ENCODE results near the gene LHFPL2.

The LHFPL2 gene

DNA sequence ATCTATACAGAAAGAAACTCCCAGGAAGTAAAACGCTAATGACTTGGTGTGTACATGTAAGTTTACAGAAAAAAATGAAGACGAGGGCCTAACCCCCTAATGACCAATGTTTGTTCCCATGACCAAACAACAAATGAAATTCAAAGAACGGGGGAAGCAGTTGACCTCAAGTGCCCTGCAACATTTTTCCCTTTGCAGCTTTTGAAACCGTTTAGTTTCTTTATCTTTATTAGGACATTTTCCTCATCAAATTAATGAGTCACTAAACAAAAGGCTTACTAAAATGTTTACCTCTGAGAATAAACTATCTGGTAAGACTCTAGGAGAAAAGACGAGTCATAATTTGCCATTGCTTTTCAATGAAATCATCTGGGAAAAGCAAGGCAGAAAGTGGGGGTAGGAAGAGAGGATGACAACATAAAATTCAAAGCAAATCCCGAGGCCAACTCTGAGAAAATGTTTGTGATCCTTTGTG, 57.4 kb downstream of the LHFPL2 start:
- no peak overlapping the region for H3K4me3 ChIP-seq (ENCODE audit: low read depth, low read length)

DNA sequence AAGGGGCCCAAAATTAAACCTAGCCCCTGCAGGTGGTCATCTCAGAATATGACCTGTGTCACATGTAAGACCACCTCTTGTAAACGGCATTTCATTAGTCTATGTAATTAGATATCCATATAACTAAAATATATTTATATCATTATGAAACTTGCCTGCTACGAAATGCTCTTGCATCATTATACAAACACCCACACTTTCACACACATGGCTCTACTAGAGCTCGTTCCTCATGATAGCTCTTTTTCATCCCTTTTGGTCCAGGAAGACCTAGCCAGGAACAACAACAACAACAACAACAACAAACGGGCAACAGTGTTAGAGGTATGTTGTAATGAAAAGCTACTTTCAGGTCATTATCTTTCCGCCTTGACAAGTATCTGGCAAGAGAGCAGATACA, 58.6 kb downstream of the LHFPL2 start:
- no peak for DNase-seq (ENCODE audit: low read depth)
- H3K4me3 ChIP-seq (ENCODE audit: low read depth, low read length), result no peak overlapping the region
- no peak for TF ChIP-seq MYC (IDR thresholded peaks at IDR 0.05; ENCODE audit: low read depth, low read length)
- TF ChIP-seq, protein P1, sequence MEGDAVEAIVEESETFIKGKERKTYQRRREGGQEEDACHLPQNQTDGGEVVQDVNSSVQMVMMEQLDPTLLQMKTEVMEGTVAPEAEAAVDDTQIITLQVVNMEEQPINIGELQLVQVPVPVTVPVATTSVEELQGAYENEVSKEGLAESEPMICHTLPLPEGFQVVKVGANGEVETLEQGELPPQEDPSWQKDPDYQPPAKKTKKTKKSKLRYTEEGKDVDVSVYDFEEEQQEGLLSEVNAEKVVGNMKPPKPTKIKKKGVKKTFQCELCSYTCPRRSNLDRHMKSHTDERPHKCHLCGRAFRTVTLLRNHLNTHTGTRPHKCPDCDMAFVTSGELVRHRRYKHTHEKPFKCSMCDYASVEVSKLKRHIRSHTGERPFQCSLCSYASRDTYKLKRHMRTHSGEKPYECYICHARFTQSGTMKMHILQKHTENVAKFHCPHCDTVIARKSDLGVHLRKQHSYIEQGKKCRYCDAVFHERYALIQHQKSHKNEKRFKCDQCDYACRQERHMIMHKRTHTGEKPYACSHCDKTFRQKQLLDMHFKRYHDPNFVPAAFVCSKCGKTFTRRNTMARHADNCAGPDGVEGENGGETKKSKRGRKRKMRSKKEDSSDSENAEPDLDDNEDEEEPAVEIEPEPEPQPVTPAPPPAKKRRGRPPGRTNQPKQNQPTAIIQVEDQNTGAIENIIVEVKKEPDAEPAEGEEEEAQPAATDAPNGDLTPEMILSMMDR (IDR thresholded peaks at IDR 0.05; ENCODE audit: low read depth, low read length), result no peak
- TF ChIP-seq POLR2A (IDR thresholded peaks at IDR 0.05; ENCODE audit: extremely low read depth, insufficient read length), result no peak
- TF ChIP-seq, protein P2, sequence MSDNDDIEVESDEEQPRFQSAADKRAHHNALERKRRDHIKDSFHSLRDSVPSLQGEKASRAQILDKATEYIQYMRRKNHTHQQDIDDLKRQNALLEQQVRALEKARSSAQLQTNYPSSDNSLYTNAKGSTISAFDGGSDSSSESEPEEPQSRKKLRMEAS (IDR thresholded peaks at IDR 0.05; ENCODE audit: low read depth, low read length), result no peak

More for the DNA sequence above, 57.4 kb downstream of the LHFPL2 start:
- TF ChIP-seq POLR2A (IDR thresholded peaks at IDR 0.05; ENCODE audit: extremely low read depth, insufficient read length), result no peak
- peak; percentile 29 for DNase-seq (ENCODE audit: low read depth)

DNA sequence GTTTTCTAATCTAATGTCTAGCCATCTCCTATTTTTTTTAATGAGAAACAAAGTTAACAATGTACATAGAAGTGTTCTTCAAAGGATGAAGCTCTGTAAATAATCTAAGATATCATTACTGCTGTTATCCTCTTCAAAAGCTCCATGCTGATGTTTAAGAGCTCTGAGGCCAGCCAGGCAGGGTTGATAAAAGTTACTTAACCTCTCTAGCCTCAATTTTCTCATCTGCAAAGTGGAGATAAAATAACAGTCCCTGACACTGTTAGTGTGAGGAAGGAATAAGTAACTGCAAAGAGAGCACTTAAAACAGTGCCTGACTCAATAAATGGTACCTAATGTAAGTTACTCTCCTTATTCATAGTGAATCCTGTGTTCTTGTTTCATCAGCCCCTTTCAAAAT, 60.1 kb downstream of the LHFPL2 start:
- TF ChIP-seq MYC (IDR thresholded peaks at IDR 0.05; ENCODE audit: low read depth, low read length), result no peak
- TF ChIP-seq, protein P1 (IDR thresholded peaks at IDR 0.05; ENCODE audit: low read depth, low read length), result no peak
- TF ChIP-seq, protein P2 (IDR thresholded peaks at IDR 0.05; ENCODE audit: low read depth, low read length), result no peak
- DNase-seq (ENCODE audit: low read depth), result no peak
- no peak overlapping the region for H3K4me3 ChIP-seq (ENCODE audit: low read depth, low read length)

DNA sequence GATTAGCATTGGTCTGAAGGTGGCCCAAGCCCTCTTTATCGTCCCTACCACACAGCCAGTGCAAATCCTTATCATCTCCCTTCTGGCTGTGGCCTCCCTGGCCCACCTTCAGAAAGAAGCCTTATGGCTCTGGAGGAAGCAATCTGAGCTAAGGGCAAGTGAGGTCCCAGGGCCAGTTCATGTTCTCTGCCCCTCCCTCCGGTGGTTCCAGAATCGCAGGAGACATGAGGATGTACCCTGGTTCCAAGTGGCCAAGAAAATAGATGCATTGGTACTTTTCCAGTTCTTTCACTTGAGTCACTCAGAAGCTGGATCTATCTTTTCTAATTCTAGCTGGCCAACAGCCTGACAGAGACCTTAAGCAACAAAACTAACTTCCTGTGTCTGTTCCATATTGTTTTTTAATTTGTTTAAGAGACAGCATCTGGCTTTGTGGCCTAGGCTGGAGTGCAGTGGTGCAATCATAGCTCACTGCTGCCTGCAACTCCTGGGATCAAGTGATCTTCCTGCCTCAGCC, 60.7 kb downstream of the LHFPL2 start:
- H3K4me3 ChIP-seq (ENCODE audit: low read depth, low read length), result no peak overlapping the region
- TF ChIP-seq, protein P1 (IDR thresholded peaks at IDR 0.05; ENCODE audit: low read depth, low read length), result no peak
- TF ChIP-seq, protein P2 (IDR thresholded peaks at IDR 0.05; ENCODE audit: low read depth, low read length), result no peak
- TF ChIP-seq POLR2A (IDR thresholded peaks at IDR 0.05; ENCODE audit: extremely low read depth, insufficient read length) (no peak), MYC (IDR thresholded peaks at IDR 0.05; ENCODE audit: low read depth, low read length) (no peak)
- peak; percentile 79 for DNase-seq (ENCODE audit: low read depth)

DNA sequence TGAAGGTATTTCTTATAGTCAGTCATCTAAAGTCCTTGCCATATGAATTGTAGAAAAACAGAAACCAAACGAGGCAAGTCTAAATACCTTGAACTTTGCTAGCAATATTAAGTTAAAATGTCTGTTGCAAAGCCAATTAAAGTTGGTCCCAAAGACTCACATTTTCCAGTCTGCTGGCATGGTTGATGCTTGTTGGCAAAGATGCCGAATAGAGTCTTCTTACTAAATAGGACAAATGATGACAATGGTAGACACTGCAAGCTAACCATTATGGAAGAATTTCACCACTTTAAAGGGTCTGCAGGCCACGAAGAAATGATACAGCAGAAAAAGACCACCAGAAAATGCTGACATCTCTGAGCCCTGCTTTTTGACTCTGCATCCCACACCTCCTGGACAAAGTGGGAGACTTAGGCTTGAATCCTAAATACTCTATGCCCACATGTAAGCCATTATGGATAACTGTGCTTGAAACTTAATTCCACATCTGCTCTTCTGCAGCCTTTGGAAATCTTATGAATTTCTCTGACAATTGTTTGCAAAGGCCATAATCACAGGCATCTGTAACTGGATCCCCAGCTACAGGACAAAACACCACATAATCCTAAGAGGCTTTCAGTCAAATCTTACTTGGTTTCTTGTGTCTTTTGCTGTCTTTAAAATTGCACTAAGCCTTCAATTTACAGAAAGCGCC, 61.3 kb downstream of the LHFPL2 start:
- no peak for DNase-seq (ENCODE audit: low read depth)

DNA sequence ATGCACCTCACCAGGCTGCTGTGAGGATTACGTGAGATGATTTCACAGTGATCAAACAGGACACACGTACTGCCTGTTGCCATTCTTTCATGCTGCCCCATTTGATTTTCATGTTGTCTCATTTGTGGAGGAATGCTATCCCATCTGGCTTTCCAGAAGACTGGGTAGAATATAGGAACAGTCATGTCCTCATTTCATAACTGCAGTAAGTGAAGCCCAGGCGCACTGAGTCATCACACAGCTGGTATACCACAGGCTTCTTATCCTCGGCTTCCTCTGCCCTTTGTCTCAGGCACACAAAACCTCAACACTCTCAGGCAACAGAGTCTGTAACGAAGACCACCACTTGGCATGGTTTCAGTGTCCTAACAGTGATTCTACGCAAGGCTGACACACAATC, 62.3 kb downstream of the LHFPL2 start:
- H3K4me3 ChIP-seq (ENCODE audit: low read depth, low read length), result no peak overlapping the region
- peak; percentile 90 for DNase-seq (ENCODE audit: low read depth)
- TF ChIP-seq, protein P1 (IDR thresholded peaks at IDR 0.05; ENCODE audit: low read depth, low read length), result no peak
- TF ChIP-seq, protein P2 (IDR thresholded peaks at IDR 0.05; ENCODE audit: low read depth, low read length), result 0 out of 2 replicates have a peak, but pooled peaks have one; percentile 10
- TF ChIP-seq POLR2A (IDR thresholded peaks at IDR 0.05; ENCODE audit: extremely low read depth, insufficient read length) (no peak), MYC (IDR thresholded peaks at IDR 0.05; ENCODE audit: low read depth, low read length) (peak; percentile 47; the same call in 1 of the 2 replicates)

More for the DNA sequence above, 61.3 kb downstream of the LHFPL2 start:
- no peak for TF ChIP-seq POLR2A (IDR thresholded peaks at IDR 0.05; ENCODE audit: extremely low read depth, insufficient read length)
- TF ChIP-seq, protein P2 (IDR thresholded peaks at IDR 0.05; ENCODE audit: low read depth, low read length), result no peak
- TF ChIP-seq, protein P1 (IDR thresholded peaks at IDR 0.05; ENCODE audit: low read depth, low read length), result no peak
- TF ChIP-seq MYC (IDR thresholded peaks at IDR 0.05; ENCODE audit: low read depth, low read length), result no peak
- H3K4me3 ChIP-seq (ENCODE audit: low read depth, low read length), result no peak overlapping the region
